Measurements from ENCODE around the gene SPATA33.

DNA sequence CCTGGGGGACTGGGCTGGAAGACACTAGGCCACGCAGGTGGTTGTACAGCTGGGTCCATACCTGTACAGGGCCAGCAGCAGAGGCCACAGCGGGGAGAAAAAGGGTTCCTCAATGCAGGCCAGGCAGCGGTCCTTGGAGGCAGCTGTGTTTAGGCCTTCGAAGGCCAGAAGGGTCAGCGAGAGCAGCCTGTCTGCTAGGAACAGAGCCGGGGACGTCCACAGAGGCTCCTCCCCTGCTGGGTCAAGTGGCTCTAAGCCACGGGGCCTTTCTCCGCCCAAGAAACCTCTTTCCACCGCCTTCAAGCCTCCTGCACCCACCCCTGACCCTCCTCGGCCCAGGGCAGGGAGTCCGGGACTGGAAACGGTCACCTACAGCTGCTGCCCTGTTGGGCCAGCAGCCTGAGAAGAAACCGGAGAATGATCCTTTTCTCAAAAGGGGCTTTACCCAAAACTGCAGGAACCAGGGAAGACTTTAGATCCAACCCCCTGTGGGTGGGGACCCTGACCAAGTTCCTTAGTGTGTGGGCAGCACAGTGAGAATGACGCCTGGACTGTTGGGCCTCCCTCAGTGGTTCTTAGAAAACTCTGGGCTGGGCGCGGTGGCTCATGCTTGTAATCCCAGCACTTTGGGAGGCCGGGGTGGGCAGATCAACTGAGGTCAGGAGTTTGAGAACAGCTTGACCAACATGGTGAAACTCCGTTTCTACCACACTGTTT, 52.2 kb downstream of the SPATA33 start:
- no peak for TF ChIP-seq POLR2A (IDR thresholded peaks at IDR 0.05; ENCODE audit: low read length)
- TF ChIP-seq GATA1 (IDR thresholded peaks at IDR 0.05; ENCODE audit: low read depth, low read length) = no peak
